Natural killer cell treated with Interleukin-12 subunit alpha and Interleukin-12 subunit beta and Interleukin-15 and Interleukin-18, amount 100 ng/mL, for 72 hours (primary cell): ENCODE measurements around the gene OLFML2A. TPM values are rescaled to one million over a fixed set of nuclear protein-coding genes. Genes with fewer than 3 reads are reported as not detected.

Experiments
- ATAC-seq, 2 donors: fragments of 150-1000 bp; cut with Tn5 transposase in 1 of 2; sonication (Bioruptor Pico), chemical (Tn5 transposase) in 1 of 2; 2 replicates each; pipeline ENCODE4 v1.10.0; 2021
- DNase-seq: peaks from one replicate; pipeline ENCODE4 v3.0.0; 2022; ENCODE audit warnings: low spot score
- H3K27ac Mint-ChIP-seq, 2 donors: 1 replicate in 1 of 2; 2 replicates in 1 of 2; pipeline ENCODE4 v1.8.0; 2022; ENCODE audit warnings: mixed read lengths in 2 of 2, mild to moderate bottlenecking in 1 of 2, moderate library complexity in 1 of 2
- H3K27me3 Mint-ChIP-seq, 2 donors: 1 replicate in 1 of 2; 2 replicates in 1 of 2; pipeline ENCODE4 v1.8.0; 2022; ENCODE audit warnings: mixed read lengths in 2 of 2
- H3K36me3 Mint-ChIP-seq: one replicate; pipeline ENCODE4 v1.8.0; 2022; ENCODE audit warnings: mixed read lengths
- H3K4me1 Mint-ChIP-seq, 2 donors: 1 replicate in 1 of 2; 2 replicates in 1 of 2; pipeline ENCODE4 v1.8.0; 2022; ENCODE audit warnings: low read depth in 2 of 2, mixed read lengths in 2 of 2, mild to moderate bottlenecking in 1 of 2
- H3K4me3 Mint-ChIP-seq: one replicate; pipeline ENCODE4 v1.8.0; 2022; ENCODE audit warnings: mixed read lengths
- H3K9me3 Mint-ChIP-seq: 2 replicates; pipeline ENCODE4 v1.8.0; 2022; ENCODE audit warnings: mixed read lengths
- total RNA-seq, 2 donors: library from RNA; stranded (reverse); gene quantifications; one replicate each; pipeline ENCODE4 v1.2.3, GENCODE V29; 2022

Gene OLFML2A
- total RNA-seq, 2 donors from 2014 or later, result not detected

- DNase-seq (no peak), ATAC-seq (no peak)
- H3K4me1 Mint-ChIP-seq, result no peaks in the 10 kb centered on the region
- H3K36me3 Mint-ChIP-seq, result no peaks in the 10 kb centered on the region
- peaks cover 35 to 68% of the 10 kb centered on the region in 2 donors for H3K27me3 Mint-ChIP-seq
- H3K27ac Mint-ChIP-seq, result no peak overlapping the region
- no peak overlapping the region for H3K4me3 Mint-ChIP-seq
- no peaks in the 10 kb centered on the region for H3K9me3 Mint-ChIP-seq
Measured at GRCh38 chr9:124752967-124753366, 24.0 kb upstream of the OLFML2A start.

GRCh38 chr9:124754289-124754688 lies 22.6 kb upstream of the OLFML2A start:
- Mint-ChIP-seq H3K4me1 (no peaks in the 10 kb centered on the region), H3K4me3 (no peak overlapping the region), H3K9me3 (no peaks in the 10 kb centered on the region), H3K27ac (no peak overlapping the region), H3K27me3 (peaks cover 38 to 72% of the 10 kb centered on the region in 2 donors), H3K36me3 (no peaks in the 10 kb centered on the region)
- ATAC-seq, result no peak
- DNase-seq, result no peak

GRCh38 chr9:124755061-124755460 lies 21.9 kb upstream of the OLFML2A start:
- Mint-ChIP-seq H3K27ac (no peak overlapping the region), H3K4me1 (no peaks in the 10 kb centered on the region), H3K36me3 (no peaks in the 10 kb centered on the region), H3K9me3 (no peaks in the 10 kb centered on the region), H3K27me3 (peaks cover 34 to 66% of the 10 kb centered on the region in 2 donors), H3K4me3 (no peak overlapping the region)
- DNase-seq, result no peak
- no peak for ATAC-seq

- Mint-ChIP-seq H3K4me1 (no peaks in the 10 kb centered on the region), H3K27me3 (peaks cover 37 to 66% of the 10 kb centered on the region in 2 donors), H3K36me3 (no peaks in the 10 kb centered on the region), H3K4me3 (no peak overlapping the region), H3K9me3 (no peaks in the 10 kb centered on the region), H3K27ac (no peak overlapping the region)
- ATAC-seq (no peak), DNase-seq (no peak)
Measured at GRCh38 chr9:124756011-124756410, 20.9 kb upstream of the OLFML2A start.

GRCh38 chr9:124757616-124758015 lies 19.3 kb upstream of the OLFML2A start:
- no peaks in the 10 kb centered on the region for H3K4me1 Mint-ChIP-seq
- H3K27me3 Mint-ChIP-seq, result peaks cover 43 to 73% of the 10 kb centered on the region in 2 donors
- no peak overlapping the region for H3K4me3 Mint-ChIP-seq
- ATAC-seq (no peak), DNase-seq (no peak)
- no peak overlapping the region for H3K27ac Mint-ChIP-seq
- H3K36me3 Mint-ChIP-seq, result no peaks in the 10 kb centered on the region
- no peaks in the 10 kb centered on the region for H3K9me3 Mint-ChIP-seq

GRCh38 chr9:124758061-124758460 lies 18.9 kb upstream of the OLFML2A start:
- ATAC-seq, result no peak

GRCh38 chr9:124758691-124759090 lies 18.2 kb upstream of the OLFML2A start:
- no peak overlapping the region for H3K27ac Mint-ChIP-seq
- H3K27me3 Mint-ChIP-seq, result peaks cover 47 to 77% of the 10 kb centered on the region in 2 donors
- no peak overlapping the region for H3K4me3 Mint-ChIP-seq
- H3K4me1 Mint-ChIP-seq, result no peaks in the 10 kb centered on the region
- no peaks in the 10 kb centered on the region for H3K9me3 Mint-ChIP-seq
- DNase-seq (no peak), ATAC-seq (no peak)
- H3K36me3 Mint-ChIP-seq, result no peaks in the 10 kb centered on the region

More at GRCh38 chr9:124758061-124758460, 18.9 kb upstream of the OLFML2A start:
- H3K9me3 Mint-ChIP-seq, result no peaks in the 10 kb centered on the region
- no peaks in the 10 kb centered on the region for H3K36me3 Mint-ChIP-seq
- no peak for DNase-seq
- H3K27me3 Mint-ChIP-seq, result peaks cover 44 to 74% of the 10 kb centered on the region in 2 donors
- H3K4me1 Mint-ChIP-seq, result no peaks in the 10 kb centered on the region
- H3K27ac Mint-ChIP-seq, result no peak overlapping the region
- no peak overlapping the region for H3K4me3 Mint-ChIP-seq

- peaks cover 49 to 76% of the 10 kb centered on the region in 2 donors for H3K27me3 Mint-ChIP-seq
- no peaks in the 10 kb centered on the region for H3K4me1 Mint-ChIP-seq
Measured at GRCh38 chr9:124759327-124759726, 17.6 kb upstream of the OLFML2A start.

GRCh38 chr9:124760719-124761118 lies 16.2 kb upstream of the OLFML2A start:
- DNase-seq (no peak), ATAC-seq (no peak)
- Mint-ChIP-seq H3K27ac (no peak overlapping the region), H3K4me1 (no peaks in the 10 kb centered on the region), H3K9me3 (no peaks in the 10 kb centered on the region), H3K4me3 (no peak overlapping the region), H3K36me3 (no peaks in the 10 kb centered on the region), H3K27me3 (peaks cover 37 to 64% of the 10 kb centered on the region in 2 donors)

More at GRCh38 chr9:124759327-124759726, 17.6 kb upstream of the OLFML2A start:
- H3K4me3 Mint-ChIP-seq, result no peak overlapping the region
- ATAC-seq (no peak), DNase-seq (no peak)
- H3K36me3 Mint-ChIP-seq, result no peaks in the 10 kb centered on the region
- no peak overlapping the region for H3K27ac Mint-ChIP-seq
- H3K9me3 Mint-ChIP-seq, result no peaks in the 10 kb centered on the region

GRCh38 chr9:124761196-124761595 lies 15.7 kb upstream of the OLFML2A start:
- Mint-ChIP-seq H3K9me3 (no peaks in the 10 kb centered on the region), H3K4me3 (no peak overlapping the region), H3K36me3 (no peaks in the 10 kb centered on the region), H3K27ac (no peak overlapping the region), H3K4me1 (no peaks in the 10 kb centered on the region), H3K27me3 (peaks cover 34 to 62% of the 10 kb centered on the region in 2 donors)
- no peak for ATAC-seq
- DNase-seq, result no peak

GRCh38 chr9:124761710-124762109 lies 15.2 kb upstream of the OLFML2A start:
- DNase-seq, result no peak
- H3K27ac Mint-ChIP-seq, result no peak overlapping the region

GRCh38 chr9:124762633-124763032 lies 14.3 kb upstream of the OLFML2A start:
- DNase-seq (no peak), ATAC-seq (no peak)
- Mint-ChIP-seq H3K9me3 (no peaks in the 10 kb centered on the region), H3K36me3 (no peaks in the 10 kb centered on the region), H3K4me3 (no peak overlapping the region), H3K27me3 (peaks cover 31 to 59% of the 10 kb centered on the region in 2 donors), H3K27ac (no peak overlapping the region), H3K4me1 (no peaks in the 10 kb centered on the region)

More at GRCh38 chr9:124761710-124762109, 15.2 kb upstream of the OLFML2A start:
- Mint-ChIP-seq H3K27me3 (peaks cover 34 to 62% of the 10 kb centered on the region in 2 donors), H3K36me3 (no peaks in the 10 kb centered on the region), H3K4me3 (no peak overlapping the region), H3K9me3 (no peaks in the 10 kb centered on the region), H3K4me1 (no peaks in the 10 kb centered on the region)
- ATAC-seq, result no peak

- Mint-ChIP-seq H3K27me3 (peaks cover 38 to 73% of the 10 kb centered on the region in 2 donors), H3K36me3 (no peaks in the 10 kb centered on the region), H3K9me3 (no peaks in the 10 kb centered on the region), H3K4me1 (peaks cover 7 to 10% of the 10 kb centered on the region in 2 donors), H3K27ac (no peak overlapping the region), H3K4me3 (no peak overlapping the region)
- no peak for ATAC-seq
- DNase-seq, result no peak
Measured at GRCh38 chr9:124764774-124765438, 12.0 kb upstream of the OLFML2A start.

- peaks cover 12 to 14% of the 10 kb centered on the region in 2 donors for H3K4me1 Mint-ChIP-seq
Measured at GRCh38 chr9:124765439-124765835, 11.5 kb upstream of the OLFML2A start.

More at GRCh38 chr9:124765439-124765835, 11.5 kb upstream of the OLFML2A start:
- H3K36me3 Mint-ChIP-seq, result no peaks in the 10 kb centered on the region
- H3K9me3 Mint-ChIP-seq, result no peaks in the 10 kb centered on the region
- H3K27me3 Mint-ChIP-seq, result peaks cover 41 to 78% of the 10 kb centered on the region in 2 donors
- H3K27ac Mint-ChIP-seq, result no peak overlapping the region
- no peak for ATAC-seq
- DNase-seq, result no peak
- no peak overlapping the region for H3K4me3 Mint-ChIP-seq
